ENCODE data around the gene VDAC2. TPM values are rescaled to one million over a fixed set of nuclear protein-coding genes. Genes with fewer than 3 reads are reported as not detected.

VDAC2 gene
- total RNA-seq, 4 donors from 2014 or later = 255 to 442 (median 268) TPM

DNA sequence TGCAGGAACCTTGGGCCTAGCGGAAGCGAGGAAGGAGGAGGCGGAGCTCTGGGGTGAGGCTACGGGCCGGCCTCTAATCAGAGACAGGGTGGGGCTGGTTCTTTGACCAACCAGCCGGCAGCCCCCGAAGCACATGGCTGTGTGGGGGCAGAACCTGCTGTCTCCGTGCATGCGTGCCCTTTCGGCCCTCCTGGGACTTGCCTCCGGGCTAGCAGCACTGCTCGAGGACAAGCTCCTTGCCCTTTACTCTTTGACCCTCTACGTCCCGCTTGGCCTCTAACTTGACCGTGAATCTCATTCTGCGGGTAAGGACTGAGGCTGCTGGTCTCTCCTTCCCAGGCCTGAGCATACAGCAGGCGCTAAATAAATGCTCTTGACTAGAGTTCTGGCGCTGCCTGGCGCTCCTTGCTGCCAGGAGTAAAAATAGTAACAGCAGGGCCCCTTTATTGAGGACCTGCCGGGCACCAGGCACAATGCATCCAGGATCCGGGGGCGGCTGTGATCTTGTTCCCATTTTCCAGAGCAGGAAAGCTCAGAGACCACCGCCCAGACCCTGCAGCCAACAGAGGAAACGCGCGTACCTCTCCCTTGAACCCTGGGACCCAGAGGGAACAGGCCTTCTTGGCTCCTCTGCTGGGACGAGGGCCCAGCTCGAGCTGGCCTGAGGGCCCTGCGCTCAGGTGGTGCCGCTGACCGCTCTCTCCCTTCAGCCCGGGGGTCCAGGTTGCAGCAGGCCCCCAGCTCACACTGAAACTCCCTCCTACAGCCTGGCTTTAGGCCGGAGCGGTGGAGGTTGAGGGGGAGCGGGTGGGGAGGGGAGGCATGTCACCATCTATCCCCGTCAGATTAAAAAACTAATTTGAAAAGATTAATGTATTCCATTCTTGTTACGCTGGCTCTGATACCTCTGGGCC lies 27.8 kb downstream of the VDAC2 start:
- in situ Hi-C loops (cut with MboI; ENCODE audit: low sequenced_read_pairs in 4 of 4) = loop anchor here in 3 of 4 donors (5.0 to 25.0 kb wide), 2 partner anchors 971 to 976 kb away; no protein-coding TSS in a partner anchor

DNA sequence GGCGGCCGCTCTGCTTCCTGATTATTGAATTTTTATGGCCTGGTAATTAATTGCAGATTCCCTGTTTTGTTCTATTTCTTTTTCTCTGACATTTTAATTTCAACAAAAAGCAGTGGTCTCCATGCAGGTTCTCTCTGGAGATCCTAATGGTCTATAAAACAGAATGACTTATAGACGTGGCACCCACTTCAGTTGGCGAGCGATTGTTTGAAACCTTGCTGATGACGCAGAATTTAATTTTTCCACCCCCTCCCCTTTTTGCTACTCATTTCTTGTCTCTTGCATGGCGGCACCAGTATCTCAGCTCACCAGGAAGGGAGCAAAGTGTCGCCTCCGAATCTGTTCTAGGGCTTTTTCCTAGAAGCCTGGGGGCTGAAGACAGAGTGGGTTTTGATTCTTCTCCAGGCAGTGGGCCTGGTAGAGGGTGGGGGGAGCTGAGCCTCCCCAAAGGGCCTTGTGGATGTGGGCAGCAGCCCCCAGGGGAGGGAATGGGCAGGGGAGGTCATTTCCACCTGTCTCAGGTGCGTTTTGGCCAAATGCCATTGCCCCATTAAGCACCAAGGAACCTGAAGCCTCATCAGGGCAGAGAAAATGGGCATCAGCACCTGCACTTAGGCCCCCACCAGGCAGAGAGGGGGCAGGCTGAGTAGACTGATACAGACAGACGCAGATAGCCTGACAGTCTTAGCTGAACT lies 28.6 kb downstream of the VDAC2 start:
- ATAC-seq (no peak), DNase-seq (no peak)
- Histone ChIP-seq H3K27ac (no peak overlapping the region), H3K4me3 (no peak overlapping the region), H3K36me3 (no peaks in the 10 kb centered on the region), H3K27me3 (no peaks in the 10 kb centered on the region), H3K9me3 (no peaks in the 10 kb centered on the region), H3K4me1 (peaks cover 0 to 3% of the 10 kb centered on the region in 2 donors)
- TF ChIP-seq, protein P1, sequence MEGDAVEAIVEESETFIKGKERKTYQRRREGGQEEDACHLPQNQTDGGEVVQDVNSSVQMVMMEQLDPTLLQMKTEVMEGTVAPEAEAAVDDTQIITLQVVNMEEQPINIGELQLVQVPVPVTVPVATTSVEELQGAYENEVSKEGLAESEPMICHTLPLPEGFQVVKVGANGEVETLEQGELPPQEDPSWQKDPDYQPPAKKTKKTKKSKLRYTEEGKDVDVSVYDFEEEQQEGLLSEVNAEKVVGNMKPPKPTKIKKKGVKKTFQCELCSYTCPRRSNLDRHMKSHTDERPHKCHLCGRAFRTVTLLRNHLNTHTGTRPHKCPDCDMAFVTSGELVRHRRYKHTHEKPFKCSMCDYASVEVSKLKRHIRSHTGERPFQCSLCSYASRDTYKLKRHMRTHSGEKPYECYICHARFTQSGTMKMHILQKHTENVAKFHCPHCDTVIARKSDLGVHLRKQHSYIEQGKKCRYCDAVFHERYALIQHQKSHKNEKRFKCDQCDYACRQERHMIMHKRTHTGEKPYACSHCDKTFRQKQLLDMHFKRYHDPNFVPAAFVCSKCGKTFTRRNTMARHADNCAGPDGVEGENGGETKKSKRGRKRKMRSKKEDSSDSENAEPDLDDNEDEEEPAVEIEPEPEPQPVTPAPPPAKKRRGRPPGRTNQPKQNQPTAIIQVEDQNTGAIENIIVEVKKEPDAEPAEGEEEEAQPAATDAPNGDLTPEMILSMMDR (IDR thresholded peaks at IDR 0.05 in 4 of 5, conservative IDR thresholded peaks at IDR 0.05 in 1 of 5) = no peak
- no peak for TF ChIP-seq POLR2A (IDR thresholded peaks at IDR 0.05)
- intact Hi-C loops (cut with DNase I; ENCODE audit: low total_unique reads) = loop anchor here (10.0 kb wide), 2 partner anchors 194 to 1084 kb away; partner anchors contain the start of genes ADK and AP3M1
- in situ Hi-C loops (cut with MboI; ENCODE audit: low sequenced_read_pairs in 4 of 4) = loop anchor here in 3 of 4 donors (5.0 to 25.0 kb wide), 2 partner anchors 972 to 977 kb away; no protein-coding TSS in a partner anchor

More for the DNA sequence above, 27.8 kb downstream of the VDAC2 start:
- ATAC-seq (no peak), DNase-seq (no peak)
- Histone ChIP-seq H3K27ac (no peak overlapping the region), H3K4me1 (peaks cover 3 to 6% of the 10 kb centered on the region in 2 donors), H3K4me3 (no peak overlapping the region), H3K36me3 (no peaks in the 10 kb centered on the region), H3K9me3 (no peaks in the 10 kb centered on the region), H3K27me3 (no peaks in the 10 kb centered on the region)
- no peak for TF ChIP-seq POLR2A (IDR thresholded peaks at IDR 0.05)
- TF ChIP-seq, protein P1 (IDR thresholded peaks at IDR 0.05 in 4 of 5, conservative IDR thresholded peaks at IDR 0.05 in 1 of 5) = no peak
- intact Hi-C loops (cut with DNase I; ENCODE audit: low total_unique reads) = loop anchor here (10.0 kb wide), 2 partner anchors 194 to 1084 kb away; partner anchors contain the start of genes ADK and AP3M1

DNA sequence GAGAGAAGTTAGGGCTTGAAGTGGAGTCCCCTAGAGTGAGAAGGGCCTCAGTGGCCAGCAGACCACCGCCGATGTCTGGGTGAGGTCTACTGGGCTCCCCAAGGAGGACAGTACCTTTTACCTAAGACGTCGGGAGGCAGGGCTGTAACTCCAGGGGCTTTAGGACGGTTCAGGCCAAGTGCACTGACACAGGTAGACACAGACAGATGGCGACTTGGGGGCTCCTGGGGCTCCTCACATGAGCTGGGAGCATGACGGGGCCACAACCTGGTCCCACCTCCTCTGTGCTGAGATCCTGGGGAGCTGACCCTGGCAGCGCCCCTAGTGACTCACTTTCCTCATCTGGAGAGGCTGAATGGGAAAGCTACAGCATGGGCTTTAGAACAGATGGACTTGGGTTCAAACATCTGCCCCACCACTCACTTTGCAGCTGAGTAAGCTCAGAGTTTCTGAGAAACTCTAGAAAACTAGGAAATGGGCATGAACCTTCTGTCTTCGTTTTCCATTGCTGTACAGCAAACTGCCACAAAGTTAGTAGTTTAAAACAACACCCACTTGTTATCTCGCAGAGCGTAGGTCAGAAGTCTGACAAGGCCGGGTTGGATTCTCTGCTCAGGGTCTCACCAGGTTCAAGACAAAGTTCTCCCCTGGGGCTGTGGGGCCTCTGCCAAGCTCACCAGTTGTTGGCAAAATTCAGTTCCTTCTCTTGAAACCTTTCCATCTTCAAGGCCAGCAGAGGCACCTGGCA lies 29.9 kb downstream of the VDAC2 start:
- in situ Hi-C loops (cut with MboI; ENCODE audit: low sequenced_read_pairs in 4 of 4) = loop anchor here in 2 of 4 donors (10.0 to 25.0 kb wide), 2 partner anchors 976 to 978 kb away; no protein-coding TSS in a partner anchor
- H3K36me3 ChIP-seq = no peaks in the 10 kb centered on the region
- peaks cover 0 to 3% of the 10 kb centered on the region in 2 donors for H3K4me1 ChIP-seq
- no peak overlapping the region for H3K4me3 ChIP-seq
- H3K27me3 ChIP-seq = no peaks in the 10 kb centered on the region
- TF ChIP-seq, protein P1 (IDR thresholded peaks at IDR 0.05 in 4 of 5, conservative IDR thresholded peaks at IDR 0.05 in 1 of 5) = no peak
- no peak for TF ChIP-seq POLR2A (IDR thresholded peaks at IDR 0.05)
- intact Hi-C loops (cut with DNase I; ENCODE audit: low total_unique reads) = no loop called here
- ATAC-seq (no peak), DNase-seq (no peak)
- H3K9me3 ChIP-seq = no peaks in the 10 kb centered on the region
- H3K27ac ChIP-seq = no peak overlapping the region

DNA sequence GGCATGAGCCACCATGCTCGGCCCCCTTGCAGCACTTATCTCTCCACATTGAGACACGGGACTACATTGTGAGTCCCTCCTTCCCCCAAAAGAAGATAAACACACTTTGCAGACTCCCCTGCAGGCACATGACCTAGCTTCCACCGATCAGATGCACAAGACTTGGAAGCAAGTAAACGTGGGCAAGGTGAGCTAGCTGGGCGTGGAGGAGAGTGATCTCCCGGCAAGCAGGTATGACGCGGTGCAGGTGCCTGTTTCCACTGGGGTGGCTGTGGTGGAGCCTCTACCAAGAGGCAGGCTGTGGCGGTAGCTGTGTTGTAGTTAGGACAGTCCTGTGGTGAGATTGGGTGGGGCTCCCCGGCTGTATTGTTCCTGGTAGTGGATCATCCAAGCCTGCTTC lies 32.8 kb downstream of the VDAC2 start:
- Histone ChIP-seq H3K36me3 (no peaks in the 10 kb centered on the region), H3K27ac (no peak overlapping the region), H3K27me3 (no peaks in the 10 kb centered on the region), H3K4me3 (no peak overlapping the region), H3K4me1 (peaks cover 0 to 2% of the 10 kb centered on the region in 2 donors), H3K9me3 (no peaks in the 10 kb centered on the region)
- DNase-seq (no peak), ATAC-seq (no peak)
- intact Hi-C loops (cut with DNase I; ENCODE audit: low total_unique reads) = no loop called here
- TF ChIP-seq POLR2A (IDR thresholded peaks at IDR 0.05) = no peak
- TF ChIP-seq, protein P1 (IDR thresholded peaks at IDR 0.05 in 4 of 5, conservative IDR thresholded peaks at IDR 0.05 in 1 of 5) = no peak
- in situ Hi-C loops (cut with MboI; ENCODE audit: low sequenced_read_pairs in 4 of 4) = loop anchor here in 2 of 4 donors (10.0 to 25.0 kb wide), 2 partner anchors 979 to 981 kb away; no protein-coding TSS in a partner anchor
